HG02884 (cell line): ENCODE measurements around the gene ARRDC4.

ENCODE experiments used
- ATAC-seq: cut with Tn5 transposase; IDR thresholded peaks from one replicate; pipeline ENCODE4 v1.9.1; 2021; ENCODE audit warnings: mild to moderate bottlenecking, moderate library complexity; ENCODE audit not compliant: unreplicated experiment

ARRDC4 gene

DNA sequence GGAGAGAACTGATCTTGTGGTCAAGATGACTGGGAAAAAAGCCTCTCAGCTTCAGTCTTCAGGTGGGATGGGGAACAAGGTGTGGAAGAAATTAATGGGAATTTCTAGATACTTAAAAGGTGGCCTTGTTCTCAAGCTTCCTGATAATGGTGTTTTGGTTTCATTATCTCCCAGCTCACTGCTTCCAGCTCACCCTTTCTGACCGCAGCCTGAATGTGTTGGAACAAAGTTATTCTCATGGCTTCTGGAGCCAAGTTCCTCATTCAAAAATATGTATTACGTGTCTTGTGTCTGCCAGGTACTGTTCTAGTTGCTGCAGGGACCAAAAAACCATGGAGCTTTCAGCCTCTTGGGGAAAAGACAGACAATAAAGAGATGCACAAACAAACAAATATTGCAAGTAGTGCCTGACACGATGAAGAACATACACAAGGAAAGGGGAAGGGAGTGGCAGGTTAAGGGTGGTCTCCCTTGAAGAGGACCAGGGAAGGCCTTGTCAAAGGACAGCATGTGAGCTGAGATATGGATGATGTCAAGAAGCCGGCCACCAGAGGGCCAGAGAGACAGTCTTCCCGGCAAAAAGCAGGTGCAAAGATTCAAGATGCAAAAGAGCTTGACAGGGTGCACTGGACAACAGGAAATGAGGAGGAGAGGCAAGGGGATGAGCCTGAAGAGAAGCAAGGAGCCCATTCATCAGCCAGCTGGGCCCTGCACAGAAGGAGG, 35.5 kb downstream of the ARRDC4 start:
- ATAC-seq: no peak

- ATAC-seq: no peak
Measured at GRCh38 chr15:97998307-97999071, 38.0 kb downstream of the ARRDC4 start.

DNA sequence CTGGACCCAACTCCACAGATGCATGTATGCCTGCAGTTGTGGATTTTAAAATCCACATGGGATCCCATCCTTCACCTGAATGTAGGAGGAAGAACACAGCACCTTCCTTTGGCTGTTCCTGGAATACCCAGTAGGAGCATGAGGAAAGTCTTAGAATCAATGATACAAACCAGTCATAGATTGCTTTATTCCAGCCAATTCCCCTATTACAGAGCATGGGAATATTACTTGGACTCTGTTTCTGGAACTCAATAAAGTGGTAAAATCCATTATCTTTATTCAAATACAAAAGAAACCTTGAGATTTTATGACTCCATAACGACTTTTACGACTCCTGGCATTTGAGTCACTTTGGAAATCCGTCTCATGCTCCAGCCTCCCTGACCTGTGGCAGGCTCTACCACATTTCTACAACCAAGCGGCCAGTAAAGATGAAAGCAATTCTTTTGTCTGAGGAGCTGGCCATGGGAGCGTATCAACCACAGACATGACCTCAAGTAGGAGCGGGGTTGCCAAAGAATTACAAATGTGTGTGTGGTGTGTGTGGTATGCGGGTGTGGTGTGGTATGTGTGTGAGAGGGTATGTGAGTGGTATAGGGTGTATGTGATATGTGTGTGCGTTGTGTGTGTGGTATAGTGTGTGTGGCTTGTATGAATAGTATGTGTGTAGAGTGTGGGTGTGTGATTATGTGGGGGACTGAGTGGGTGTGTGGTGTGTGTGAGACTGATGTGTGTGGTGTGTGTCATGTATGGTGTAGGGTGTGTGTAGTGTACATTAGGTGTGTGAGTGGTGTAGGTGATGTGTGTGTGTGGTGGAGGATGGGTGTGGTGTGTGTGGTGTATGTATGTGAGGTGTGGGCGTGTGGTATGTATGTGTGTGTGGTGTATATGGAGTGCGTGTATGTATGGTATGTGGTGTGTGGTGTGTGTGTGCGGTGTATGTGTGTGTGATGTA, 40.0 kb downstream of the ARRDC4 start:
- no peak for ATAC-seq

DNA sequence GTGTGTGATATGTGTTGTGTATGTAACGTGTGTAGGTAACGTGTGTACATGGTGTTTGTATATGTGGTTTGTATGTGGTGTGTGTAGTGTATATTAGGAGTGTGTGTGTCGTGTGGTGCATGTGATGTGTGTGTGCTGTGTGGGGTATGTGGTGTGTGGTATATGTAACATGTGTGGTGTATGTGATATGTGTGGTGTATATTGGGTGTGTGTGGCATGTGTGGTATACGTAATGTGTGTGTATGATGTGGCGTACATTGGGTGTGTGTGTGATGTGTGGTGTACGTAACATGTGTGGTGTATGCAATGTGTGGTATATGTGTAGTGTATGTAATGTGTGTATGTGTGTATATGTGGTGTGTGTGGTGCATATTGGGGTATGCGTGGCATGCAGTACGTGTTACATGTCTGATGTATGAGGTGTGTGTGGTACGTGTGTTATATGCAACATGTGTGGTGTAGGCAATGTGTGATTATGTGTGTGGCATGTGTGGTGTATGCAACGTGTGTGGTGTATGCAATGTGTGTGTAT, 41.2 kb downstream of the ARRDC4 start:
- ATAC-seq: no peak

- ATAC-seq: no peak
Measured at GRCh38 chr15:98002419-98002818, 41.9 kb downstream of the ARRDC4 start.

DNA sequence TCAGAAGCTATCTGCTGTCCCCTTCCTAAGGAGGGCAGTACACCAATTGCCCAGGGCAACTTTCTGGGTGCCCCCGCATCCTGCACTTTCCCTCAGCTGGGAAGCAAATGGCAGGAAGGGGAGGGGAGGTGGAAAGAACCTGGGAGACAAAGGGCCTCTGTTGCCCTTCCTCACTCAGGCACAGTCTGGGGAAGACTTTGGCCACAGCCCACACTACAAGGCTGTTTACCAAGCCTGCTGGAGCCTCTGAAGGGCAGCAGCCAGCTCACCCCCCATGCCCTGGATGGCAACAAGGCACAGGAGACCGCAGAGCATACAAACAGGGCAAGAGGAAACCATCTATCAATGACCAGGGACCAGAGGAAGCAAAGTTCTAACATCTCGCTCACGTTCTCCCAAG, 42.4 kb downstream of the ARRDC4 start:
- no peak for ATAC-seq

GRCh38 chr15:98003518-98003917, 43.0 kb downstream of the ARRDC4 start:
- no peak for ATAC-seq

DNA sequence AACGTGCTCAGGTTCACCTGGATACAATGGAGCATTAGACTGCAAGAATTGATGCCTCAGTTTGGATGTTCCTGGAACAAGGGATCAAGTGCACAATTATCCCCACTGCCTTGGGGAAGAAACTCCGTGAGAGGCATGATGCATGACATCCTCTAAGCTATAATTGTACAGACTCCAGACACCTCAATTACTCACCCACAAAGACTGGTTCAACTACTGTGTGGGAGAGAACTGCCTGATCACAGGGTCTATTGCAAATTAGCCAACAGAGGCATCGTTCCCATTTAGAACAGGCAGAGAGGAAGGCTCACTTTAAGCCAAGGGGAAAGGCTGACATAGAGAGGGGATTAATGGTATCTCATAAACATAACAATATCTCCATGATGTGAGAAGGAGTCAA, 43.5 kb downstream of the ARRDC4 start:
- ATAC-seq: no peak

DNA sequence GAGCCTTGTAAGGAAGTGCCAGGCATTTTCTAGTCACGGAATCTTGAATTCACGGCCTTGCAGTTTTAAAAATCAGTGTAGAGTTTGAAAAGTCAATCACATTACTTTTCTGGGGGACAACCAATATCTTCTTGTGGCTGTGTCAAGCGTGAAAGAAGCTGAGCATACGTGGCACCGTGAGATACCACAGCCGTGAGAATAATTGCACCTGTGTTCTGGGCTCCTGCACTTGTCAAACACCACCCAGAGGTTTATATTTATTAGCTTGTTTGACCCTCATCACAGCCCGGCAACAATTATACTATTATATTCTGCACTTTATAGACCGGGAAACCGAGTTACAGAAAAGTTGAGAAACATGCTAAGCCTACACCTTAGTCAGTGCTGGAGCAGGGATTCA, 45.2 kb downstream of the ARRDC4 start:
- ATAC-seq: no peak

- ATAC-seq: no peak
Measured at GRCh38 chr15:98009169-98009568, 48.7 kb downstream of the ARRDC4 start.

DNA sequence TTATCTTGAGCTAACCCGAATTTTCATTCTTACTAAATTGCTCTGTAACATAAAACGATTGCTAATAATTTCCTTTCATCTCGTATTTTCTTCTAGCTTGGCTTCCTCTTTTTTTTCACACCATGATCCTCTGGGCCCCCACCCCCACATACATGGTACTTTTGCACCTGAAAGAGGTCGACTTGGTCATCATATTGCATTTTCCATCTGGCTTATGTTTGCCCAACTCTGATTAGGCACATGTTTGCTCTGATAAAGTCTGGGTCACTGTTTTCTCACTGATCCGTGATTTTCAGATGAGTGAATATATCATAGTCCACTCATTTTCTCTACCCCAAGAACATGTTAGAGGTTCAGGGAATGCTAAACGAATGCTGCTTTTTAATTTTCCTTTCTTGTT, 49.5 kb downstream of the ARRDC4 start:
- no peak for ATAC-seq

DNA sequence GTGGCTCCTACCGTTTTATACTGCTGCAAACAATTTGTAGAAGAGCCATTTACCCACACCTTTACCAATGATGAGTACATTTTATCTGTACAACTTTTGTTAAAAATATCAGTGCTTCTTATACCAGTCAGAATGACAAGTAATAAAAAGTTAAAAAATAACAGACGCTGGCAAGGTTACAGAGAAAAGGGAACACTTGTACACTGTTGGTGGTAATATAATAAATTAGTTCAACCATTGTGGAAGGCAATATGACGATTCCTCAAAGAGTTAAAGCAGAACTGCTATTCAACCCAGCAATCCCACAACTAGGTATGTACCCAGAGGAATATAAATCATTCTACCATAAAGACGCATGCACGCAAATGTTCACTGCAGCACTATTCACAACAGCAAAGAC, 51.9 kb downstream of the ARRDC4 start:
- ATAC-seq: no peak

DNA sequence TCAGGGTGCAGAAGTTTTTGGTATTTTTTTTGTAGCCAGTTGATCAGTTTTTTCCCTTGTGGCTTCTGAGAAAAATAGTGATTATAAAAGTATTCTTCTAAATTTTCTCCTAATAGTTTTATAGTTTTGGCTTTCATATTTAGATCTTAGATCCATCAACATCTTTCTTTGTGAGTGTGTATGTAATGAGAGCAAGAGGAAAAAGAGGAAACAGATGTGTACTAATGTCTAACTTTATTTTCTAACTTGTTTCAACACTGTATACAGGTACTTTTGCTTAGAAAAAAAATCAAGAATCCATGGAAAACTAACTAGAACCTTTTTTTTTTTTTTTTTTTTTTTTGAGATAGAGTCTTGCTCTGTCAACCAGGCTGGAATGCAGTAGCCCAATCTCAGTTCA, 53.1 kb downstream of the ARRDC4 start:
- ATAC-seq: no peak

GRCh38 chr15:98017150-98017964, 56.9 kb downstream of the ARRDC4 start:
- ATAC-seq: no peak

GRCh38 chr15:98018761-98019351, 58.4 kb downstream of the ARRDC4 start:
- ATAC-seq: no peak
